A549 treated with RU486 at 1 μM for 4 hours (cell line): ENCODE data around the gene FGD5. TPM values are rescaled to one million over a fixed set of nuclear protein-coding genes. Genes with fewer than 3 reads are reported as not detected.

Experiments used
- total RNA-seq: library from RNA; stranded (reverse); fragments of 200-300 nt; extraction: Qiagen RNA extraction; gene quantifications from 5 replicates; pipeline ENCODE4 v1.2.3, GENCODE V29; 2022; ENCODE audit warnings: low read depth

Gene FGD5, protein sequence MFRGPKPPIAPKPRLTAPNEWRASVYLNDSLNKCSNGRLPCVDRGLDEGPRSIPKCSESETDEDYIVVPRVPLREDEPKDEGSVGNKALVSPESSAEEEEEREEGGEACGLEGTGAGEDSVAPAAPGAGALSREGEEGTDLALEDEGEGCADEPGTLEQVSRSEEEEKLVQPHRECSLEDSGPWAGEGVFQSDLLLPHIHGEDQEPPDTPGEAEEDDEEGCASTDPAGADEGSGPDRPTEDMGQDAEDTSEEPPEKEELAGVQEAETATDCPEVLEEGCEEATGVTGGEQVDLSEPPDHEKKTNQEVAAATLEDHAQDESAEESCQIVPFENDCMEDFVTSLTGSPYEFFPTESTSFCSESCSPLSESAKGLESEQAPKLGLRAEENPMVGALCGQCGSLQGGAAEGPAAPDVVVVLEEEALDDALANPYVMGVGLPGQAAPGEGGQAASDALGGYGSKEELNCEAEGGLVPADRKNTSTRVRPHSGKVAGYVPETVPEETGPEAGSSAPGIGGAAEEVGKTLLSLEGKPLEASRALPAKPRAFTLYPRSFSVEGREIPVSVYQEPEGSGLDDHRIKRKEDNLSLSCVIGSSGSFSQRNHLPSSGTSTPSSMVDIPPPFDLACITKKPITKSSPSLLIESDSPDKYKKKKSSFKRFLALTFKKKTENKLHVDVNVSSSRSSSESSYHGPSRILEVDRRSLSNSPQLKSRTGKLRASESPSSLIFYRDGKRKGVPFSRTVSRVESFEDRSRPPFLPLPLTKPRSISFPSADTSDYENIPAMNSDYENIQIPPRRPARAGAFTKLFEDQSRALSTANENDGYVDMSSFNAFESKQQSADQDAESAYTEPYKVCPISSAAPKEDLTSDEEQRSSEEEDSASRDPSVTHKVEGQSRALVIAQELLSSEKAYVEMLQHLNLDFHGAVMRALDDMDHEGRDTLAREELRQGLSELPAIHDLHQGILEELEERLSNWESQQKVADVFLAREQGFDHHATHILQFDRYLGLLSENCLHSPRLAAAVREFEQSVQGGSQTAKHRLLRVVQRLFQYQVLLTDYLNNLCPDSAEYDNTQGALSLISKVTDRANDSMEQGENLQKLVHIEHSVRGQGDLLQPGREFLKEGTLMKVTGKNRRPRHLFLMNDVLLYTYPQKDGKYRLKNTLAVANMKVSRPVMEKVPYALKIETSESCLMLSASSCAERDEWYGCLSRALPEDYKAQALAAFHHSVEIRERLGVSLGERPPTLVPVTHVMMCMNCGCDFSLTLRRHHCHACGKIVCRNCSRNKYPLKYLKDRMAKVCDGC (N-terminal part only)
- total RNA-seq: 0.05 to 0.16 TPM in 2 of 5 replicates, not detected in the others

GRCh38 chr3:14818804-14819500 is at the start of gene FGD5:
Gene FGD5, plus strand, starts transcription at chr3:14818962. Its CDS starts 110 bp downstream, at chr3:14819072.

DNA sequence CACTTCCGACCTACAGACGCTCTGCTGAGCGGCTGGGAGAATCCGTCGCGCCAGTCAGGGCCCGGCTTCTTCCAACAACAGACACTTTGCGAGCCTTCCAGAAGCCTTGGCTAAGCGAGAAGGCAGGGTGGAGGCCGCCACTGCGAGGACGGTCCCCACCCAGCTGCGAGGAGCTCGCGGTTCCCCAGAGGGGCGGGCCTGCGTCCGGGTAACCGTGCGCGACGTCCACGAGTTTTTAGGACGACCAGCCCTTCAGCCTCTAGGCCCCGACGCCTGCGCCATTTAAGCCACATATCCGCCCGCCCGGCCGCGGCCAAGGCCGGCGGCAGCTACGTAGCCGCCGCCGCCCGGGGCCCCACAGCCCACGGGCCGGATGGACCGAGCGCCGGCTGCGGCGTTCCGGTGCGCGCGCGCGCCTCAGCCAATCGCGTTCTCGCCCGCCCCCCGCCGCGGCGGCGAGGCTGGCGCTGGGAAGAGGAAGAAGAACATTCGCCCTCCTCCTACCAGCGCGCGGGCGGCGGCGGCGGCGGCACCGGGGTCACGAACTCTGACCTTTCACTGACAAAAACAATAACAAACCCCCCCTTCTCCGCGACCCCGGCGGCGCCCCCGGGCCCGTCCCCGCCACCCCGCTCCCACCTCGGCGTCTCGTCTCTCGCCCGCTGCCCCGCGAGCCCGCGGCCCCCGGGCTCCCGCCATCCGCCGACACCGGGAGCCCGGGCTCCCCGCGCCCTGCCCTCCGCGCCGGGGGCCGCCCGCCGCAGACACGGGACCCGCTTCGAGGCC is 128.5 kb downstream of the FGD5 start, which contains the start of gene NR2C2:
NR2C2 (plus strand) TSS at position 484 of the 786 bp plus-strand sequence. CDS start 56,332 bp downstream, outside the sequence.

Other genes with a start within 250 kb of the FGD5 start
- 12.0 to 20.2 TPM (median 12.5 TPM) in 5 replicates for gene CCDC174, start 167.2 kb upstream of the FGD5 start, total RNA-seq
- gene C3orf20, start 143.8 kb upstream of the FGD5 start, total RNA-seq: 0.03 to 0.06 TPM (median 0.05 TPM) in 3 of 5 replicates, not detected in the others
- gene NR2C2, start 128.6 kb downstream of the FGD5 start, total RNA-seq: 13.7 to 18.8 TPM (median 18.6 TPM) in 5 replicates
- 45.5 to 68.0 TPM (median 55.1 TPM) in 5 replicates for gene MRPS25, start 246.4 kb downstream of the FGD5 start, total RNA-seq